NOMO-1 treated with DMSO at 0.1 percent for 48 hours (cell line): ENCODE data around the gene SCAPER.

Source experiments
- DNase-seq: peaks from one replicate; lab custom pipeline; 2025; ENCODE audit not compliant: unreplicated experiment; lab: John Stamatoyannopoulos, UW

SCAPER gene

DNA sequence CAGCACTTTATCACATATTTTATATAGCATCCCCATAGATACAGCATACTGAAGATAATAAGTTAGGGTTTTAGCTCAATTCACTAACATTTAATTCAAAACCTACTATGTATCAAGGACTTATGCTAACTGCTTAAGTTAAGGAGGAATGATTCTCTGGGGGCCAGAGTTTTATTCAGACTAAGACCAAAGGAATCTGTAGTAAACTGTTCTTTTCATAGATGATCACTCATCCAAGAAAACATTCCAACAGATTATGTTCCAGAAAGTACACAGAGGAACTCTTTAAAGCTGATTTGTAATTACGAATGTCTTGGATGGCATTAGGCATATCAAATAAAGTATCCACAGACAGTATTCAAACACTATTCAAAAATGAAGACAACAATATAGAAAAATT, 226.4 kb downstream of the SCAPER start:
- no peak for DNase-seq

DNA sequence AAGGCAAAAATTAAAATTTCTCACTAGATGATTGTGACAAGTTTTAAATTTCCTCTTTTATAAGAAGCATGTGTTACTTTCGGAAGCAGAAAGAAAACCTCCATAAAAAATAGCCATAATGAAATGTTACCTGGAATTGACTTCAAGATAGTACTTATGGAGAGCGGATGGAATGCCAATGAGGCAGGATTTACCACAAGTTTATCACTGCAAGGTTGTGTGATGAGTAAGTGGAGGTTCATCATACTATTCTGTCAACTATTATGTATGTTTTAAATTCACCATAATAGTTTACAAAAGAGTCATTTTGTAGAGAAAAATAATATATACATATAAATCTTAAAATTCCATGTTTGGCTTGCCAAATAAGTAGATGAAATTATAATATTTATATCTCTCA, 230.3 kb downstream of the SCAPER start:
- no peak for DNase-seq

GRCh38 chr15:76669521-76670207, 235.5 kb downstream of the SCAPER start:
- DNase-seq: no peak

DNA sequence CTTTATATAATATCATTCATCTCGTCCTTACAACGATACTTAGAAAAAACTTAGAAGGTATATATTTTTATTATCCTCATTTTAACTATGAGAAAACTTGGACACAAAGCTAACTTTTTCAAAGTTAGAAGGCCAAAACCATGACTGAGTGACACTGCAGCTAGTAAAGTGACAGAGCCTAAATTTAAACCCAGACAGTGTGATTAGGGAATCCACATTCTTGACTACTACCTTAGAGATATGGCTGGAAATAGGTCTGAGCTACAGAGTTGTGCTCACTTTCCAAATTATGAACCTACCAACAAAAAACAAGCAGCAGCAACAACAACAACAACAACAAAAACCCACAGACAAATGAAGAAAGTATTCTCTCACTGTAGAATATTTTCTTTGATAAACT, 236.2 kb downstream of the SCAPER start:
- DNase-seq: no peak

GRCh38 chr15:76667943-76668715, 237.0 kb downstream of the SCAPER start:
- no peak for DNase-seq

DNA sequence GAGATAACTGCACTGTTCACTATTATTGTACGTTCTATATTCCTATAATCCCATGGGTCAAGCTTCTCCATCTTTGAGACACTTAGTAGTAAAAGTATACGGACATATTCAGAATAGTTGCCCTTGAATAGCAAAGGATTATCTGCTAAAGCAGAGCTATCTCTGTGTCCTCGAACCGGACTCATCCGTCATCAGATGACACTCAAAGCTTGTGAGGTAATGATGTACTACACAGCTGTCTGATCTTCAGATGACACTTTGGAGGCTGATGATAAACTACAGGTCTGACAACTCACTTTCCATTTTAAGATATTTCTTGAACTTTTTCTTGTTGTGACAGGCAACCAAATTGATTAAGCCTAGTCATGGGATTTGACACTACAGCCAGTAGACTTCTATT, 240.2 kb downstream of the SCAPER start:
- no peak for DNase-seq

- no peak for DNase-seq
These were observed 240.7 kb downstream of the SCAPER start for GRCh38 chr15:76664411-76664810.

- DNase-seq: peak; percentile 59
These were observed 241.6 kb downstream of the SCAPER start for GRCh38 chr15:76663529-76663928.

DNA sequence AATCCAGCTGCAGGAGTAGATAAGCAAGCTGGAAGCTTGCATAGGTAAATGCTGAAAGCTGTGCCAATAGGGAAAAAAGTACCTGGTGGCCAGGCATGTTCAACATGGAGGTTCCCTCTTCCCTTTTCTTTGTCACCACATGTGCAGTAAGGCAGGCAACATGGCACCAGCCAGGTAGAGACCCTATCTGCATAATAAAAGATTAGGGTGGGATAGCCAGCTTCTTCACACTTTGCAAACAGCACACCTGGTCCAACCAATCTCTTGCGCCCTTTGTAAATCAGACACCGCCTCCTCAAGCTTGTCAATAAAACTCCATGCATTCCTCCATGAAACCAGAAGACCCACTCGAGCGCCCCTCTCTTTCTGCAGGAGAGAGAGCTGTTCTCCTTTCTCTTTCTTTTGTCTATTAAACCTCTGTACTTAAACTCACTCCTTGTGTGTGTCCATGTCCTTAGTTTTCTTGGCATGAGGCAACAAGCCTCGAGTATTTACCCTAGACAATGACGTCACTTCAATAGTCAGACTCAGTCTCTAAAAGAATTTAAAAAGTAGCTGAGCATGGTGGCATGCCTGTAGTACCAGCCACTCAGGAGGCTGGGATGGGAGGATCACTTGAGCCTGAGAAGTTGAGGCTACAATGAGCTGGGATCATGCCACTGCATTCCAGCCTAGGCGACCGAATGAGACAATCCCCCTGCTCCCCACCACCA, 256.3 kb downstream of the SCAPER start:
- no peak for DNase-seq

GRCh38 chr15:76647612-76648011, 257.5 kb downstream of the SCAPER start:
- DNase-seq: no peak

DNA sequence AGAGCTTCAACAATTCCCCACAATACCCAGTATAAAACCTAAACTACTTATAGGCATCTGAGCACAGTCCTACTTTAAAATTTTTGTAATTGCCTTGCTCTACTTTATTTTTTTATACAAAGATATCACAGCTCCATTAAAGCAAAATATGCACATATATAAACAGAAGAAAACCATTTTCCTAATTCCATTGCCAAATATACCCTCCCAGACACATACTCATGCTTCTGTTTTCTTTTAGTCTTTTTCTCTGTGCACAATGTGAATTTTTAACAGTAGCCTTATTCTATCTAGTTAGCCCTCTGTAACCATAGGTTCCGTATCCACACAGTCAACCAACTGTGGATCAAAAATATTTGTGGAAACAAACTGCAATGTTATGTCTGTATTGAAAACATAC, 260.5 kb downstream of the SCAPER start:
- DNase-seq: no peak

DNA sequence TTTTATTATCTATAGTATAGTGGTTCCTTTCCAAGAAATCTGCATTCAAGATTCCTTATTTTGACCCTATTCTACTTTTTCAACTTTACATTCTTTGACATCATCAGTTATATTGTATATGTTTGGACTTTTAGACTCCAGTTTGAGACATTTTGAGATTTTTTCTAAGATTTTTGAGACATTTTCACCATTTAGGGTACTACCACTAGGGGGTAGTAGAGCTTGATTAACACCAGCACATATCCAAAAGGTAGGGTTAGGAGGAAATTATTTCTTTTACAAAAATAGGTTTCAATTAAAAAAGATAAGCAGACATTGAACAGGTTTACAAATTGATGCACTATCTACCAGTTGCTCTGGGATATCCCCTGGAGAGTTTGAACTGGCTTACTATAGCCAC, 262.5 kb downstream of the SCAPER start:
- no peak for DNase-seq

- DNase-seq: no peak
These were observed 268.0 kb downstream of the SCAPER start for GRCh38 chr15:76637166-76637565.

DNA sequence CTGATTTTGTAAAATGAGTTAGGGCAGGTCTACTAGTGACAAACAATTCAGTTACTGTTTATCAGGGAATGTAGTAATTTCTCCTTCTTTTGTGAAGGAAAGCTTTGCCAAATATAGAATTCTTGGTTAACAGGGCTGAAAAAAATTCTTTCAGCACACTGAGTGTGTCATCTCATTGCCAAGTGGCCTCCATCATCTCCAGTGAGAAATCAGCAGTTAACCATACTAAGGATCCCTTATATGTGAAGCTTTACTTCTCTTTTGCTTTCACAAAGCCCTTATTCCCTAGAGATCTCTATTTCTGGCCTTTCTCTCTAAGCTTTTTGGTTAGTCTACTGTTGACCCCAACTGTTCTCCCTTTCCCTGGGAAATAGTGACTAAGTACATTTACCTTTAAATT, 269.1 kb downstream of the SCAPER start:
- DNase-seq: no peak

GRCh38 chr15:76626611-76627010, 278.5 kb downstream of the SCAPER start:
- no peak for DNase-seq

DNA sequence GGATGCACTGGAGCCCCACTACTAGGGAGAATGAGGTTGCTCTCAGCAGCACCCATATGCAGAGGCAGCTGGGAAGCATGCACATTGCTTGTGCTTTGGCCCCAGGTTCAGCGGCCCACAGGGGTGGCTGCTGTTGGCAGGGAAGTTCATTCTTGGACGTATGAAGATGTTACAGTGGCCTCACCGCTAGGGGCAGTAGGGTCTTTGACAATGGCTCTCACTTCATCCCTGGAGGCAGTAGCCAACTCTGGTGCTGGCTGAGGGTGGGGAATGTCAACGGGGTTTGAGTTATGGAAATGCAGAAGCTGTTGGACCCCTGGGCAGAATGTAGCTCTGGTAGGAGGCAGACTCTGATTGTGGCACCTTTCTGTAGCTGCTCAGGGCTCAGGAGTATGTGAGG, 279.9 kb downstream of the SCAPER start:
- no peak for DNase-seq

GRCh38 chr15:76614725-76615124, 290.4 kb downstream of the SCAPER start:
- no peak for DNase-seq

DNA sequence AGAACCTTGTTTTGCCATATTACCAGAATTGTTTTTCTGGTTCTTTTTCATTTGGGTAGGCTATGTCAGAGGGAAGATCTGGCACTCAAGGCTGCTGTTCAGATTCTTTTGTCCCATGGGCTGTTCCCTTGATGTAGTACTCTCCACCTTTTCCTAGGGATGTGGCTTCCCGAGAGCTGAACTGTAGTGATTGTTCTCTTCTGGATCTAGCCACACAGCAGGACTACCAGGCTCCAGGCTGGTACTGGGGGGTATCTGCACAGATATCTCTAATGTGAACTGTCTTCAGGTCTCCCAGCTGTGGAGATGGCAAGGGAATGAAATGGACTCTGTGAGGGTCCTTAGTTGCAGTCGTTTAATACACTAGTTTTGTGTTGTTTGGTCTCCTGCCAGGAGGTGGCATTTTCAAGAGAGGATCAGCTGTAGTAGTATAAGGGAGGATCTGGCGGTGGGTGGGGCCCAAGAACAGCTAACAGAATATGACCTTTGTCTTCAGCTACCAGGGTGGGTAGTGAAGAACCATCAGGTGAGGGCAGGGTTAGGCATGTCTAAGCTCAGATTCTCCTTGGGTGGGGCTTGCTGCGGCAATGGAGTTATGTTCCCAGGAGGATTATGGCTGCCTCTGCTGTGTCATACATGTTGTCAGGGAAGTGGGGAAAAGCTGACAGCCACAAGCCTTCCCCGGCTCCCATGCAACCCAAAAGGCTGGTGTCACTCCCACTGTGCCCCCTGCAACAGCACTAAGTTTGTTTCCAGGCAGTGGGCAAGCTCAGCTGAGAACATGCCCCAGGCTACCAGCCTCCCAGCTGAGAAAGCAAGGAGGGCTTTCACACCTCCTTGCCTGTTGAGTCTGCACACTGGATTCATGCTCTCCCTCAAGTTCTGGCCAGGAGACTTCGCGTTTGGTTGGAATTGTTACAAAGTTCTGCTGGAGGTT, 316.1 kb downstream of the SCAPER start:
- DNase-seq: no peak

- no peak for DNase-seq
These were observed 319.6 kb downstream of the SCAPER start for GRCh38 chr15:76585576-76585897.

- DNase-seq: no peak
These were observed 320.1 kb downstream of the SCAPER start for GRCh38 chr15:76584868-76585575.

DNA sequence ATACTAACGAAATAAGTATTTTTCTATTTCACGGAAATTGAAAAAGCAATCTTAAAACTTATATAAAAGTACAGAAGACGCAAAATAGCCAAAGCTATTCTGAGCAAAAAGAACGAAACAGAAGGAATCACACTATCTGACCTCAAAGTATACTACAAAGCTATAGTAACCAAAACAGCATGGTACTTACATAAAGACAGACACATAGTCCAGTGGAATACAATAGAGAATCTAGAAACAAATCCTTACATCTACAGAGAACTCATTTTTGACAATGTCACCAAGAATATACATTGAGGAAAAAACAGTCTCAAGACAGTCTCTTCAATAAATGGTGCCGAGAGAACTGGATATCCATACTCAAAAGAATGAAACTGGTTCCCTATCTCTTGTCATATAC, 322.6 kb downstream of the SCAPER start:
- no peak for DNase-seq
